GM12878 (cell line): Measurements from ENCODE around the gene EPDR1. TPM values are rescaled to one million over a fixed set of nuclear protein-coding genes. Genes with fewer than 3 reads are reported as not detected.

Experiments
- ATAC-seq: fragments of 200-7000 bp; cut with Tn5 transposase; 3 replicates; pipeline ENCODE4 v1.9.1; 2020; ENCODE audit warnings: mild to moderate bottlenecking, moderate library complexity
- BruUV-seq: library from RNA; stranded (reverse); fragments of 400-500 nt; replicated peaks from 2 replicates; lab custom pipeline; 2021; lab: Mats Ljungman, UMichigan
- CTCF ChIA-PET: fragments of 300-600 bp; sonication (Branson Sonifier 250); formaldehyde crosslinking; extraction: SDS; loops from one replicate; lab custom pipeline; 2021; ENCODE audit warnings: inconsistent platforms; lab: Yijun Ruan, JAX
- POLR2A ChIA-PET: fragments of 350-600 bp; formaldehyde crosslinking; extraction: SDS; loops from one replicate; lab custom pipeline; 2021; ENCODE audit warnings: inconsistent platforms; lab: Charles Lee
- RAD21 ChIA-PET: fragments of 300-600 bp; sonication (Branson Sonifier 250); formaldehyde crosslinking; loops from one replicate; lab custom pipeline; 2023; ENCODE audit warnings: antibody characterized with exemption; ENCODE audit not compliant: unreplicated experiment; lab: Charles Lee
- SMC1A ChIA-PET: fragments of 300-600 bp; sonication (Branson Sonifier 250); formaldehyde crosslinking; loops from one replicate; lab custom pipeline; 2023; ENCODE audit not compliant: unreplicated experiment, uncharacterized antibody; lab: Charles Lee
- DNase-seq: peaks from one replicate; pipeline ENCODE4 v3.0.0-alpha.2; 2011; ENCODE audit warnings: low read depth, low spot score
- FAIRE-seq: peaks from 3 replicates; lab custom pipeline; 2011; peaks lifted over from hg19 to GRCh38; lab: Jason Lieb, UNC
- H2AFZ ChIP-seq: 2 replicates; pipeline ENCODE4 v1.6.0; 2011; ENCODE audit warnings: low read depth, low read length, control low read depth; ENCODE audit not compliant: control insufficient read depth
- H3K27ac ChIP-seq: 2 replicates; pipeline ENCODE4 v1.5.1; 2011; ENCODE audit warnings: control low read depth; ENCODE audit not compliant: control insufficient read depth, insufficient read depth
- H3K27me3 ChIP-seq, 2 experiments: replicated peaks in 1 of 2; 2 replicates each; pipeline versions ENCODE4 v1.6.0 to v1.6.1; 2011; ENCODE audit warnings: low read length in 1 of 2; ENCODE audit not compliant: control insufficient read depth in 2 of 2, insufficient read depth in 2 of 2
- H3K36me3 ChIP-seq, 2 experiments: 2 replicates each; pipeline ENCODE4 v1.5.1; 2011; ENCODE audit warnings: low read length in 1 of 2; ENCODE audit not compliant: control insufficient read depth in 2 of 2, insufficient read depth in 2 of 2
- H3K4me1 ChIP-seq: 2 replicates; pipeline ENCODE4 v1.6.1; 2011; ENCODE audit warnings: mild to moderate bottlenecking, low read length, moderate library complexity, mixed read lengths; ENCODE audit not compliant: control insufficient read depth, insufficient read depth
- H3K4me2 ChIP-seq: 2 replicates; pipeline ENCODE4 v1.6.0; 2011; ENCODE audit warnings: control low read depth; ENCODE audit not compliant: control insufficient read depth, insufficient read depth
- H3K4me3 ChIP-seq: fragments of 200-600 bp; sonication (generic); 2 replicates; pipeline ENCODE4 v1.5.1; 2016
- H3K79me2 ChIP-seq: 2 replicates; pipeline ENCODE4 v1.6.0; 2011; ENCODE audit warnings: low read length; ENCODE audit not compliant: control insufficient read depth, insufficient read depth
- H3K9ac ChIP-seq: 2 replicates; pipeline ENCODE4 v1.8.0; 2011; ENCODE audit warnings: low read length, control low read depth, mixed read lengths; ENCODE audit not compliant: control insufficient read depth, insufficient read depth
- H3K9me3 ChIP-seq: replicated peaks from 3 replicates; pipeline ENCODE4 v1.5.1; 2011; ENCODE audit warnings: mild to moderate bottlenecking, low read length; ENCODE audit not compliant: control insufficient read depth, insufficient read depth
- H4K20me1 ChIP-seq: 2 replicates; pipeline ENCODE4 v1.6.0; 2011; ENCODE audit not compliant: control insufficient read depth, insufficient read depth
- ASH2L ChIP-seq: fragments of 300-600, 200-600 bp; sonication (generic); IDR thresholded peaks from 2 replicates; pipeline ENCODE4 v1.6.1; 2017; ENCODE audit warnings: low read depth, mild to moderate bottlenecking, borderline replicate concordance
- BHLHE40 ChIP-seq, 2 experiments: fragments of 450-650 bp in 1 of 2; IDR thresholded peaks; 2 replicates each; pipeline ENCODE4 v1.6.1; 2011 to 2017; ENCODE audit warnings: low read depth in 2 of 2, borderline replicate concordance in 1 of 2, improper control_type of control experiment in 1 of 2, low read length in 1 of 2, mild to moderate bottlenecking in 1 of 2
- GATAD2B ChIP-seq: fragments of 450-650 bp; conservative IDR thresholded peaks from 2 replicates; pipeline ENCODE4 v1.6.1; 2017; ENCODE audit warnings: low read depth, mild to moderate bottlenecking, moderate library complexity
- IKZF1 ChIP-seq: fragments of 450-650 bp; conservative IDR thresholded peaks from 2 replicates; pipeline ENCODE4 v1.6.1; 2017; ENCODE audit warnings: antibody characterized with exemption, mild to moderate bottlenecking
- MLLT1 ChIP-seq: fragments of 450-650 bp; IDR thresholded peaks from 2 replicates; pipeline ENCODE4 v1.6.1; 2016; ENCODE audit warnings: mild to moderate bottlenecking
- MTA2 ChIP-seq: fragments of 450-650 bp; IDR thresholded peaks from 2 replicates; pipeline ENCODE4 v1.6.1; 2016; ENCODE audit warnings: low read depth, mild to moderate bottlenecking, moderate library complexity
- MTA3 ChIP-seq: IDR thresholded peaks from 2 replicates; pipeline ENCODE4 v1.6.1; 2012; ENCODE audit warnings: low read length, inconsistent platforms, borderline replicate concordance
- NBN ChIP-seq: fragments of 450-650 bp; IDR thresholded peaks from 2 replicates; pipeline ENCODE4 v1.6.1; 2016
- NFYA ChIP-seq: IDR thresholded peaks from 2 replicates; pipeline ENCODE4 v1.6.1; 2011; ENCODE audit warnings: low read depth, mild to moderate bottlenecking, low read length, improper control_type of control experiment, borderline replicate concordance
- NR2C2 ChIP-seq: IDR thresholded peaks from 2 replicates; pipeline ENCODE4 v1.6.1; 2011; ENCODE audit warnings: borderline replicate concordance, low read depth; ENCODE audit not compliant: control insufficient read depth, insufficient read length
- PML ChIP-seq: IDR thresholded peaks from 2 replicates; pipeline ENCODE4 v1.6.1; 2012; ENCODE audit warnings: low read length, inconsistent platforms
- RAD21 ChIP-seq: IDR thresholded peaks from 2 replicates; pipeline ENCODE4 v1.6.1; 2011; ENCODE audit warnings: mild to moderate bottlenecking, low read depth, low read length, moderate library complexity; ENCODE audit not compliant: insufficient read depth
- RB1 ChIP-seq: fragments of 450-650 bp; formaldehyde crosslinking; IDR thresholded peaks from 2 replicates; pipeline ENCODE4 v1.6.1; 2017; ENCODE audit warnings: mild to moderate bottlenecking, borderline replicate concordance
- RFX5 ChIP-seq: IDR thresholded peaks from 2 replicates; pipeline ENCODE4 v1.6.1; 2011; ENCODE audit warnings: low read depth, low read length, improper control_type of control experiment
- SMAD1 ChIP-seq: fragments of 450-650 bp; IDR thresholded peaks from 2 replicates; pipeline ENCODE4 v1.6.1; 2018; ENCODE audit warnings: mild to moderate bottlenecking, low read depth; ENCODE audit not compliant: partially characterized antibody
- SREBF2 ChIP-seq: IDR thresholded peaks from 2 replicates; pipeline ENCODE4 v1.6.1; 2012; ENCODE audit warnings: mild to moderate bottlenecking, low read length
- TAF1 ChIP-seq: IDR thresholded peaks from 2 replicates; pipeline ENCODE4 v1.6.1; 2011; ENCODE audit warnings: mild to moderate bottlenecking, low read depth, low read length, borderline replicate concordance
- TBL1XR1 ChIP-seq: IDR thresholded peaks from 2 replicates; pipeline ENCODE4 v1.6.1; 2012; ENCODE audit warnings: low read depth, low read length, improper control_type of control experiment
- WGBS: methylation state at CpG from one replicate; pipeline ENCODE4 v1.1.6; 2016; ENCODE audit warnings: low lambda C conversion rate; ENCODE audit not compliant: insufficient replicate concordance, insufficient coverage; ENCODE audit errors: missing lambda C conversion rate; 5-methylcytosine and 5-hydroxymethylcytosine counted together
- in situ Hi-C: fragments of 300-500 bp; cut with MboI; formaldehyde crosslinking; loops from 9 replicates; pipeline ENCODE4 v1.14.3; 2018; ENCODE audit warnings: mixed read lengths
- intact Hi-C: fragments of 100-400 bp; cut with micrococcal nuclease; formaldehyde crosslinking; loops from one replicate; pipeline ENCODE4 v1.14.2; 2022; ENCODE audit not compliant: unreplicated experiment
- polyA plus RNA-seq, 11 experiments: library from polyadenylated mRNA; depleted of rRNA in 4 of 11; unstranded in 6 of 11; stranded (reverse) in 5 of 11; fragments of >200 nt; fragmentation: Nextera tagmentation in 4 of 11; fragmentation: Illumina TruSeq in 1 of 11; extraction: Ambion mirVana in 4 of 11; extraction: Trizol in 1 of 11; gene quantifications; 1 replicate in 1 of 11; 2 replicates in 10 of 11; pipeline versions ENCODE4 v1.2.1 to v1.2.3, GENCODE V29; 2011 to 2016; ENCODE audit warnings: inconsistent platforms in 2 of 11, missing spikeins in 2 of 11, low read depth in 1 of 11
- total RNA-seq, 4 experiments: library from RNA; depleted of rRNA in 3 of 4; stranded (reverse); fragments of >200 nt in 3 of 4; fragmentation: Illumina TruSeq in 1 of 4; extraction: Trizol in 1 of 4; gene quantifications; 2 replicates each; pipeline versions ENCODE4 v1.2.1 to v1.2.3, GENCODE V29; 2013 to 2021
- TF ChIP-seq, protein P1 (sequence below): fragments of 450-650 bp; IDR thresholded peaks from 2 replicates; pipeline ENCODE4 v1.6.1; 2017; ENCODE audit warnings: mild to moderate bottlenecking, moderate library complexity
- TF ChIP-seq, protein P2 (sequence below): fragments of 450-650 bp; IDR thresholded peaks from 2 replicates; pipeline ENCODE4 v1.6.1; 2016; ENCODE audit warnings: mild to moderate bottlenecking

The EPDR1 gene
- total and polyA plus RNA-seq, 10 of the 15 experiments (the other 5 are each of a cell fraction or from before 2014, with no cell fraction given), result 1.2 to 18.8 (median 4.7) TPM

- H3K9ac ChIP-seq, result no peak overlapping the region
- POLR2A ChIA-PET, result no interaction called here
- TF ChIP-seq GATAD2B (no peak), MTA2 (no peak), TBL1XR1 (no peak), NFYA (no peak), TAF1 (no peak), MLLT1 (no peak), NBN (no peak), SREBF2 (no peak), MTA3 (no peak), PML (no peak), RAD21 (no peak), RFX5 (no peak), IKZF1 (no peak), ASH2L (no peak), RB1 (no peak), NR2C2 (no peak), SMAD1 (no peak), BHLHE40 (IDR thresholded peaks at IDR 0.05; ENCODE audit: borderline replicate concordance in 1 of 2, low read depth in 2 of 2, low read length in 1 of 2) (no peak)
- TF ChIP-seq, protein P1, sequence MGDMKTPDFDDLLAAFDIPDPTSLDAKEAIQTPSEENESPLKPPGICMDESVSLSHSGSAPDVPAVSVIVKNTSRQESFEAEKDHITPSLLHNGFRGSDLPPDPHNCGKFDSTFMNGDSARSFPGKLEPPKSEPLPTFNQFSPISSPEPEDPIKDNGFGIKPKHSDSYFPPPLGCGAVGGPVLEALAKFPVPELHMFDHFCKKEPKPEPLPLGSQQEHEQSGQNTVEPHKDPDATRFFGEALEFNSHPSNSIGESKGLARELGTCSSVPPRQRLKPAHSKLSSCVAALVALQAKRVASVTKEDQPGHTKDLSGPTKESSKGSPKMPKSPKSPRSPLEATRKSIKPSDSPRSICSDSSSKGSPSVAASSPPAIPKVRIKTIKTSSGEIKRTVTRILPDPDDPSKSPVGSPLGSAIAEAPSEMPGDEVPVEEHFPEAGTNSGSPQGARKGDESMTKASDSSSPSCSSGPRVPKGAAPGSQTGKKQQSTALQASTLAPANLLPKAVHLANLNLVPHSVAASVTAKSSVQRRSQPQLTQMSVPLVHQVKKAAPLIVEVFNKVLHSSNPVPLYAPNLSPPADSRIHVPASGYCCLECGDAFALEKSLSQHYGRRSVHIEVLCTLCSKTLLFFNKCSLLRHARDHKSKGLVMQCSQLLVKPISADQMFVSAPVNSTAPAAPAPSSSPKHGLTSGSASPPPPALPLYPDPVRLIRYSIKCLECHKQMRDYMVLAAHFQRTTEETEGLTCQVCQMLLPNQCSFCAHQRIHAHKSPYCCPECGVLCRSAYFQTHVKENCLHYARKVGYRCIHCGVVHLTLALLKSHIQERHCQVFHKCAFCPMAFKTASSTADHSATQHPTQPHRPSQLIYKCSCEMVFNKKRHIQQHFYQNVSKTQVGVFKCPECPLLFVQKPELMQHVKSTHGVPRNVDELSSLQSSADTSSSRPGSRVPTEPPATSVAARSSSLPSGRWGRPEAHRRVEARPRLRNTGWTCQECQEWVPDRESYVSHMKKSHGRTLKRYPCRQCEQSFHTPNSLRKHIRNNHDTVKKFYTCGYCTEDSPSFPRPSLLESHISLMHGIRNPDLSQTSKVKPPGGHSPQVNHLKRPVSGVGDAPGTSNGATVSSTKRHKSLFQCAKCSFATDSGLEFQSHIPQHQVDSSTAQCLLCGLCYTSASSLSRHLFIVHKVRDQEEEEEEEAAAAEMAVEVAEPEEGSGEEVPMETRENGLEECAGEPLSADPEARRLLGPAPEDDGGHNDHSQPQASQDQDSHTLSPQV, result no peak
- TF ChIP-seq, protein P2, sequence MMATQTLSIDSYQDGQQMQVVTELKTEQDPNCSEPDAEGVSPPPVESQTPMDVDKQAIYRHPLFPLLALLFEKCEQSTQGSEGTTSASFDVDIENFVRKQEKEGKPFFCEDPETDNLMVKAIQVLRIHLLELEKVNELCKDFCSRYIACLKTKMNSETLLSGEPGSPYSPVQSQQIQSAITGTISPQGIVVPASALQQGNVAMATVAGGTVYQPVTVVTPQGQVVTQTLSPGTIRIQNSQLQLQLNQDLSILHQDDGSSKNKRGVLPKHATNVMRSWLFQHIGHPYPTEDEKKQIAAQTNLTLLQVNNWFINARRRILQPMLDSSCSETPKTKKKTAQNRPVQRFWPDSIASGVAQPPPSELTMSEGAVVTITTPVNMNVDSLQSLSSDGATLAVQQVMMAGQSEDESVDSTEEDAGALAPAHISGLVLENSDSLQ, result no peak
- BruUV-seq, result no TSS peak
- H3K79me2 ChIP-seq, result no peaks in the 10 kb centered on the region
- no peak overlapping the region for H3K4me2 ChIP-seq
- SMC1A ChIA-PET, result interaction anchor here (0.9 to 1.9 kb wide), 3 partner anchors 11 to 90 kb away, joined by 3 to 10 read pairs (median 4); no protein-coding TSS in a partner anchor
- H3K4me3 ChIP-seq, result no peak overlapping the region
- H3K27ac ChIP-seq, result no peak overlapping the region
- CTCF ChIA-PET, result interaction anchor here (1.0 to 1.7 kb wide), 3 partner anchors 12 to 384 kb away, joined by 3 to 4 read pairs (median 4); no protein-coding TSS in a partner anchor
- H3K27me3 ChIP-seq, result no peaks in the 10 kb centered on the region
- H2AFZ ChIP-seq, result no peak overlapping the region
- H3K4me1 ChIP-seq, result peaks cover 7% of the 10 kb centered on the region; the same call in 1 of the 2 replicates
- H3K36me3 ChIP-seq, result no peaks in the 10 kb centered on the region
- intact Hi-C loops (no loop called here), in situ Hi-C loops (no loop called here)
- FAIRE-seq, result no peak
- no peak for ATAC-seq
- no peaks in the 10 kb centered on the region for H4K20me1 ChIP-seq
- RAD21 ChIA-PET, result no interaction called here
- H3K9me3 ChIP-seq, result no peaks in the 10 kb centered on the region
- WGBS, result 18% methylated on average over 3 of the region's 3 CpGs
- no peak for DNase-seq
Measured at GRCh38 chr7:37990337-37990736, 69.9 kb downstream of the EPDR1 start.
